Esophagus squamous epithelium (tissue), 5 donors: ENCODE results near the gene OPA3. TPM values are rescaled to one million over a fixed set of nuclear protein-coding genes. Genes with fewer than 3 reads are reported as not detected.

Experiments
- DNase-seq: peaks from one replicate; lab custom pipeline; 2025; lab: John Stamatoyannopoulos, UW
- H3K27ac ChIP-seq, 4 donors: fragments of 200-600 bp; sonication (generic); one replicate each; pipeline ENCODE4 v1.5.1; 2016 to 2019; ENCODE audit warnings: mild to moderate bottlenecking in 1 of 4
- H3K27me3 ChIP-seq, 4 donors: fragments of 200-600 bp; sonication (generic); 1 replicate in 3 of 4; 2 replicates in 1 of 4; pipeline versions ENCODE4 v1.5.1 to v1.6.0; 2017 to 2021; ENCODE audit warnings: antibody characterized with exemption in 1 of 4
- H3K36me3 ChIP-seq, 3 donors: fragments of 200-600 bp; sonication (generic); one replicate each; pipeline ENCODE4 v1.5.1; 2016 to 2019
- H3K4me1 ChIP-seq, 3 donors: fragments of 200-600 bp; sonication (generic); one replicate each; pipeline ENCODE4 v1.5.1; 2017 to 2019
- H3K4me3 ChIP-seq, 4 donors: fragments of 200-600 bp; sonication (generic); 1 replicate in 3 of 4; 2 replicates in 1 of 4; pipeline ENCODE4 v1.5.1; 2016 to 2019; ENCODE audit warnings: mild to moderate bottlenecking in 2 of 4, moderate library complexity in 1 of 4
- H3K9me3 ChIP-seq, 3 donors: fragments of 200-600 bp; sonication (generic); one replicate each; pipeline ENCODE4 v1.5.1; 2016 to 2019
- CTCF ChIP-seq, 6 experiments: fragments of 450-650 bp in 4 of 6; fragments of 200-600 bp in 2 of 6; sonication (generic) in 2 of 6; IDR thresholded peaks; one replicate each; pipeline ENCODE4 v1.5.1; 2016 to 2019; ENCODE audit warnings: antibody characterized with exemption in 6 of 6, mild to moderate bottlenecking in 4 of 6, moderate library complexity in 4 of 6
- POLR2A ChIP-seq, 4 donors: fragments of 450-650 bp; IDR thresholded peaks; one replicate each; pipeline ENCODE4 v1.6.1; 2017; ENCODE audit warnings: antibody characterized with exemption in 4 of 4, mild to moderate bottlenecking in 4 of 4, moderate library complexity in 3 of 4
- WGBS, 2 donors: methylation state at CpG; one replicate each; pipeline ENCODE4 v1.1.5; 2018; 5-methylcytosine and 5-hydroxymethylcytosine counted together
- intact Hi-C: fragments of 100-400 bp; cut with DNase I; formaldehyde crosslinking; loops from one replicate; pipeline ENCODE4 v1.15.0; 2022
- total RNA-seq, 4 donors: library from RNA; depleted of rRNA; stranded (reverse); fragments of >200 nt; gene quantifications; one replicate each; pipeline ENCODE4 v1.1.0, GENCODE V29; 2016
- donor health status: DM: yes; HTN: yes; CAD: no.

Gene OPA3
- total RNA-seq, 4 donors from 2014 or later = 4.7 to 12.4 (median 10.1) TPM

GRCh38 chr19:45567609-45568008 lies 17.0 kb downstream of the OPA3 start:
- Histone ChIP-seq H3K27ac (peak overlapping the region in 3 of 4 donors; percentile 73 to 86 (median 84)), H3K4me1 (peaks cover 0 to 32% (median 22%) of the 10 kb centered on the region in 3 donors), H3K9me3 (no peaks in the 10 kb centered on the region), H3K36me3 (no peaks in the 10 kb centered on the region), H3K27me3 (no peaks in the 10 kb centered on the region), H3K4me3 (no peak overlapping the region)
- no peak for DNase-seq
- intact Hi-C loops = no loop called here
- 75 to 81% methylated on average over 2 of the region's 2 CpGs for WGBS, 2 donors
- TF ChIP-seq CTCF (IDR thresholded peaks at IDR 0.05) (no peak), POLR2A (IDR thresholded peaks at IDR 0.05) (no peak)

- DNase-seq = no peak
- Histone ChIP-seq H3K4me3 (no peak overlapping the region), H3K4me1 (peaks cover 0 to 18% (median 12%) of the 10 kb centered on the region in 3 donors), H3K36me3 (peaks cover 0 to 8% (median 0%) of the 10 kb centered on the region in 3 donors), H3K9me3 (no peaks in the 10 kb centered on the region), H3K27me3 (no peaks in the 10 kb centered on the region), H3K27ac (no peak overlapping the region)
- intact Hi-C loops = loop anchor here (5.0 kb wide), 1 partner anchor 42 kb away; no protein-coding TSS in a partner anchor
- TF ChIP-seq POLR2A (IDR thresholded peaks at IDR 0.05) (no peak), CTCF (IDR thresholded peaks at IDR 0.05) (no peak)
- WGBS, 2 donors = 73 to 81% methylated on average over 3 to 5 of the region's 5 CpGs
Measured at GRCh38 chr19:45564131-45564780, 20.3 kb downstream of the OPA3 start.

GRCh38 chr19:45560686-45561085 lies 23.9 kb downstream of the OPA3 start:
- Histone ChIP-seq H3K27me3 (no peaks in the 10 kb centered on the region), H3K4me1 (peaks cover 0 to 11% (median 0%) of the 10 kb centered on the region in 3 donors), H3K9me3 (no peaks in the 10 kb centered on the region), H3K27ac (no peak overlapping the region), H3K36me3 (peaks cover 0 to 8% (median 0%) of the 10 kb centered on the region in 3 donors), H3K4me3 (no peak overlapping the region)
- WGBS, 2 donors = 66 to 92% methylated on average over 9 to 10 of the region's 11 CpGs
- TF ChIP-seq POLR2A (IDR thresholded peaks at IDR 0.05) (no peak), CTCF (IDR thresholded peaks at IDR 0.05) (no peak)
- intact Hi-C loops = loop anchor here (5.0 kb wide), 1 partner anchor 38 kb away; no protein-coding TSS in a partner anchor
- no peak for DNase-seq

GRCh38 chr19:45560038-45560437 lies 24.6 kb downstream of the OPA3 start:
- intact Hi-C loops = loop anchor here (5.0 kb wide), 1 partner anchor 38 kb away; no protein-coding TSS in a partner anchor
- no peaks in the 10 kb centered on the region for H3K27me3 ChIP-seq
- no peak for TF ChIP-seq POLR2A (IDR thresholded peaks at IDR 0.05)
- no peak for TF ChIP-seq CTCF (IDR thresholded peaks at IDR 0.05)
- no peaks in the 10 kb centered on the region for H3K9me3 ChIP-seq
- no peak overlapping the region for H3K4me3 ChIP-seq
- peaks cover 0 to 8% (median 0%) of the 10 kb centered on the region in 3 donors for H3K36me3 ChIP-seq
- no peak overlapping the region for H3K27ac ChIP-seq
- DNase-seq = no peak
- WGBS, 2 donors = 92 to 93% methylated on average over 3 to 4 of the region's 5 CpGs
- peaks cover 0 to 11% (median 0%) of the 10 kb centered on the region in 3 donors for H3K4me1 ChIP-seq

GRCh38 chr19:45558399-45558878 lies 26.2 kb downstream of the OPA3 start:
- DNase-seq = no peak
- H3K4me3 ChIP-seq = no peak overlapping the region
- no peaks in the 10 kb centered on the region for H3K9me3 ChIP-seq
- peaks cover 0 to 16% (median 0%) of the 10 kb centered on the region in 3 donors for H3K4me1 ChIP-seq
- H3K27ac ChIP-seq = no peak overlapping the region
- peaks cover 0 to 13% (median 0%) of the 10 kb centered on the region in 3 donors for H3K36me3 ChIP-seq
- intact Hi-C loops = no loop called here
- TF ChIP-seq CTCF (IDR thresholded peaks at IDR 0.05) (peak; percentile 65 to 82 (median 76)), POLR2A (IDR thresholded peaks at IDR 0.05) (no peak)
- no peaks in the 10 kb centered on the region for H3K27me3 ChIP-seq
- 31 to 34% methylated on average over 9 to 10 of the region's 10 CpGs for WGBS, 2 donors
